Raji (cell line): ENCODE data around the gene RIPK3.

ENCODE experiments used
- POLR2A ChIP-seq: IDR thresholded peaks from 2 replicates; pipeline ENCODE4 v1.6.1; 2011; ENCODE audit warnings: low read depth, low read length, control low read depth; ENCODE audit not compliant: insufficient read depth

The RIPK3 gene

GRCh38 chr14:24292118-24292807 is 47.5 kb downstream of the RIPK3 start:
- no peak for TF ChIP-seq POLR2A

DNA sequence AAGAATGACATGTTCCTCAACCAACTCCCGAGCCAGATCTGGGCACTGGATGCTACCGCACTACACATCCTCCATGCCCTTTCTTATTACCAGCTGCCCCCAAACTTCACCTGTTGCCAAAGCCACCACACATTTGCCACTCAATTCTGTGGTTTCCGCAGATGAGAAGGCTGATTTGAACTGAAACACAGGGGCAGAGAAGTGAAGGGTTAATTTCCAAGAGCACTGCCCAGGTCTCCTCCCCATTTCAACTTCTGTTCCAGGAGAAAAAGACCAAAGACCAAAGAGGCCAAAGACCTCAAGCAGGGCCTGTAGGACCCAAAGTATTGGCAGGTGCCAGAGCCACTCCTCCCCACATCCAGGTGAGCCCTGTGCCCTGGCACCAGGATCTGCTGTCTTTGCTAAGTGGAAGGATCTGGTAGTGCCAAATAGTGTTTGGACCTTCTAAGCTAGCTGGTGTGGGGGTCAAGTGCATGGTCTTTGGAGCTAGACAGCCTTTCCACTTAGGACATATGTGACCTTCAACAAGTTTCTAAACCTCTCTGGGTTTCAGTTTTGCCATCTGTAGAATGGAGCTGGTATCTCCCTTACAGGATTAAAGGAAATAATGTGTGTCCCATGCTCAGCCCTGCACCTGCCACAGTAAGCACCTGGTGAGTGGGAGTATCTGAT is 48.2 kb downstream of the RIPK3 start:
- no peak for TF ChIP-seq POLR2A

GRCh38 chr14:24290746-24291145 is 49.0 kb downstream of the RIPK3 start:
- no peak for TF ChIP-seq POLR2A

- TF ChIP-seq POLR2A: no peak
These were observed 50.0 kb downstream of the RIPK3 start for GRCh38 chr14:24289649-24290280.

DNA sequence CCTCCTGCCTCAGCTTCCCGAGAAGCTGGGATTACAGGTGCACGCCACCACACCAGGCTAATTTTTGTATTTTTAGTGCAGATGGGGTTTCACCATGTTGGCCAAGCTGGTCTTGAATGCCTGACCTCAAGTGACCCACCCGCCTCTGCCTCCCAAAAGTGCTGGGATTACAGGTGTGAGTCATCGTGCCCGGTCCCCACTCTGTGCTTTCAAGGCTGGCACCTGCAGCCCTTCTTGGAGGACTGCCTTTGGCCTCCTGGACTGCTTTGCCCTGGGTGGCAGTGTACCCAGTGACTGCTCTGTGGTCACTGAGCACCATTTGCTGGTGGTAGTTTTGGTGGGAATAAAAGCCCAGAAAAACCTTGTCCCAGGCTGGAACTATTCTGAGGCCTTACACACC is 52.8 kb downstream of the RIPK3 start:
- no peak for TF ChIP-seq POLR2A
